HEK293 (cell line): ENCODE results near the gene PGC.
"Not testable (repeated sequence)": the region's sequence is repeated elsewhere in the genome, so short reads cannot be mapped to it uniquely, and the experiment has no call there.

Source experiments
- CTCF ChIA-PET: fragments of 350-600 bp; formaldehyde crosslinking; extraction: SDS; loops from one replicate; lab custom pipeline; 2021; ENCODE audit warnings: antibody characterized with exemption; lab: Yijun Ruan, JAX
- POLR2A ChIA-PET: fragments of 300-600 bp; formaldehyde crosslinking; extraction: SDS; loops from one replicate; lab custom pipeline; 2020; ENCODE audit warnings: antibody characterized with exemption, inconsistent platforms; lab: Yijun Ruan, JAX
- H3K27ac ChIP-seq: fragments of 200-500 bp; sonication (Bioruptor generic); 2 replicates; pipeline ENCODE4 v1.5.1; 2014; ENCODE audit warnings: low read depth, low read length, control low read depth, inconsistent platforms; ENCODE audit errors: extremely low read depth
- H3K36me3 ChIP-seq, 2 experiments: fragments of 200-500 bp in 1 of 2; sonication (Bioruptor generic) in 1 of 2; 1 replicate in 1 of 2; 2 replicates in 1 of 2; pipeline ENCODE4 v1.5.1; 2014 to 2017; ENCODE audit warnings: inconsistent platforms in 2 of 2, low read length in 2 of 2; ENCODE audit not compliant: control insufficient read depth in 2 of 2, insufficient read depth in 1 of 2
- H3K4me1 ChIP-seq: fragments of 200-500 bp; sonication (Bioruptor generic); 2 replicates; pipeline ENCODE4 v1.5.1; 2014; ENCODE audit warnings: mild to moderate bottlenecking, low read length, inconsistent platforms; ENCODE audit not compliant: control insufficient read depth, insufficient read depth
- H3K4me3 ChIP-seq: 2 replicates; pipeline ENCODE4 v1.5.1; 2011; ENCODE audit warnings: low read depth, mild to moderate bottlenecking, control low read depth, low read length, moderate library complexity
- H3K9me3 ChIP-seq: fragments of 200-500 bp; sonication (Bioruptor generic); 2 replicates; pipeline ENCODE4 v1.5.1; 2014; ENCODE audit warnings: low read depth, low read length, inconsistent platforms; ENCODE audit not compliant: control insufficient read depth, insufficient read depth
- CTCF ChIP-seq: fragments of 450-650 bp; formaldehyde crosslinking; IDR thresholded peaks from 2 replicates; pipeline ENCODE4 v1.5.1; 2016; ENCODE audit warnings: missing biosample characterization, missing genetic modification characterization
- GLI2 ChIP-seq: fragments of 450-650 bp; formaldehyde crosslinking; IDR thresholded peaks from 2 replicates; pipeline ENCODE4; 2017; ENCODE audit warnings: missing biosample characterization, missing genetic modification characterization, low read depth, borderline replicate concordance
- INSM2 ChIP-seq: fragments of 450-650 bp; formaldehyde crosslinking; IDR thresholded peaks from 2 replicates; pipeline ENCODE4 v1.5.1; 2016; ENCODE audit warnings: missing biosample characterization, missing genetic modification characterization
- KLF16 ChIP-seq: fragments of 450-650 bp; formaldehyde crosslinking; IDR thresholded peaks from 2 replicates; pipeline ENCODE4 v1.5.1; 2017; ENCODE audit warnings: missing biosample characterization, missing genetic modification characterization
- SP2 ChIP-seq: fragments of 450-650 bp; formaldehyde crosslinking; IDR thresholded peaks from 2 replicates; pipeline ENCODE4 v1.5.1; 2016; ENCODE audit warnings: missing biosample characterization, missing genetic modification characterization
- TRIM28 ChIP-seq: IDR thresholded peaks from 2 replicates; pipeline ENCODE4 v1.6.1; 2011; ENCODE audit warnings: low read length, control low read depth, borderline replicate concordance
- WT1 ChIP-seq: fragments of 450-650 bp; formaldehyde crosslinking; IDR thresholded peaks from 2 replicates; pipeline ENCODE4 v1.5.1; 2016; ENCODE audit warnings: missing biosample characterization, missing genetic modification characterization
- ZBTB6 ChIP-seq: fragments of 450-650 bp; formaldehyde crosslinking; IDR thresholded peaks from 2 replicates; pipeline ENCODE4 v1.5.1; 2017; ENCODE audit warnings: missing biosample characterization, missing genetic modification characterization
- ZBTB7A ChIP-seq: fragments of 450-650 bp; formaldehyde crosslinking; IDR thresholded peaks from 2 replicates; pipeline ENCODE4 v1.5.1; 2016; ENCODE audit warnings: low read depth, missing biosample characterization, missing genetic modification characterization
- ZBTB8A ChIP-seq: fragments of 450-650 bp; formaldehyde crosslinking; IDR thresholded peaks from 2 replicates; pipeline ENCODE4 v1.5.1; 2016; ENCODE audit warnings: missing biosample characterization, missing genetic modification characterization
- ZFHX2 ChIP-seq: fragments of 450-650 bp; formaldehyde crosslinking; conservative IDR thresholded peaks from 2 replicates; pipeline ENCODE4 v1.5.1; 2016; ENCODE audit warnings: missing biosample characterization, missing genetic modification characterization
- ZFP69B ChIP-seq: fragments of 450-650 bp; formaldehyde crosslinking; IDR thresholded peaks from 2 replicates; pipeline ENCODE4 v1.5.1; 2016; ENCODE audit warnings: missing biosample characterization, missing genetic modification characterization
- ZNF18 ChIP-seq: fragments of 450-650 bp; formaldehyde crosslinking; IDR thresholded peaks from 2 replicates; pipeline ENCODE4 v1.5.1; 2016; ENCODE audit warnings: missing biosample characterization, missing genetic modification characterization
- ZNF248 ChIP-seq: fragments of 450-650 bp; formaldehyde crosslinking; IDR thresholded peaks from 2 replicates; pipeline ENCODE4 v1.5.1; 2017; ENCODE audit warnings: missing biosample characterization, missing genetic modification characterization
- ZNF302 ChIP-seq: fragments of 450-650 bp; formaldehyde crosslinking; IDR thresholded peaks from 2 replicates; pipeline ENCODE4 v1.5.1; 2016; ENCODE audit warnings: missing biosample characterization, missing genetic modification characterization, low read depth
- ZNF366 ChIP-seq: fragments of 450-650 bp; formaldehyde crosslinking; conservative IDR thresholded peaks from 2 replicates; pipeline ENCODE4 v1.5.1; 2016; ENCODE audit warnings: missing biosample characterization, missing genetic modification characterization
- ZNF488 ChIP-seq: fragments of 450-650 bp; formaldehyde crosslinking; IDR thresholded peaks from 2 replicates; pipeline ENCODE4 v1.5.1; 2016; ENCODE audit warnings: missing biosample characterization, missing genetic modification characterization
- ZNF626 ChIP-seq: fragments of 450-650 bp; sonication (Bioruptor Pico); formaldehyde crosslinking; IDR thresholded peaks from 2 replicates; pipeline ENCODE4 v1.5.1; 2018; ENCODE audit warnings: missing biosample characterization, missing genetic modification characterization, inconsistent platforms
- ZNF654 ChIP-seq: fragments of 450-650 bp; formaldehyde crosslinking; IDR thresholded peaks from 2 replicates; pipeline ENCODE4 v1.5.1; 2016; ENCODE audit warnings: low read depth, missing biosample characterization, missing genetic modification characterization
- ZNF658 ChIP-seq: fragments of 450-650 bp; formaldehyde crosslinking; IDR thresholded peaks from 2 replicates; pipeline ENCODE4; 2016; ENCODE audit warnings: missing biosample characterization, missing genetic modification characterization
- ZNF664 ChIP-seq: fragments of 450-650 bp; formaldehyde crosslinking; IDR thresholded peaks from 2 replicates; pipeline ENCODE4 v1.5.1; 2016; ENCODE audit warnings: missing biosample characterization, missing genetic modification characterization
- ZNF704 ChIP-seq: fragments of 450-650 bp; formaldehyde crosslinking; IDR thresholded peaks from 2 replicates; pipeline ENCODE4 v1.5.1; 2016; ENCODE audit warnings: missing biosample characterization, missing genetic modification characterization
- ZNF776 ChIP-seq: fragments of 450-650 bp; formaldehyde crosslinking; IDR thresholded peaks from 2 replicates; pipeline ENCODE4 v1.5.0; 2017; ENCODE audit warnings: missing biosample characterization, missing genetic modification characterization, borderline replicate concordance

Gene PGC

GRCh38 chr6:41767112-41767833 is 20.1 kb upstream of the PGC start (continued):
- TF ChIP-seq SP2 (peak; percentile 28; the same call in 1 of the 2 replicates), ZBTB8A (tag by site-specific recombination) (peak; percentile 74), GLI2 (no peak; the same call in 1 of the 2 replicates), CTCF (tag by site-specific recombination) (no peak), ZNF488 (tag by site-specific recombination) (peak; percentile 85; the same call in 1 of the 2 replicates), ZNF248 (no peak), ZBTB6 (tag by site-specific recombination) (no peak)
- TF ChIP-seq, all 188 proteins: peak for 76

- not testable (repeated sequence) for H3K36me3 ChIP-seq, H3K4me1 ChIP-seq, H3K27ac ChIP-seq, H3K4me3 ChIP-seq, H3K9me3 ChIP-seq
- POLR2A ChIA-PET, result interaction anchor here (2.5 kb wide), 1 partner anchor 32 kb away, joined by 11 read pairs; no protein-coding TSS in a partner anchor
- TF ChIP-seq ZNF366 (peak; percentile 97), ZNF664 (tag by site-specific recombination) (peak; percentile 98)
- CTCF ChIA-PET, result interaction anchor here (0.7 to 5.2 kb wide), 8 partner anchors 10 to 284 kb away, joined by 3 to 31 read pairs (median 6); partner anchors contain the start of genes BYSL, MED20, TAF8 and TOMM6
Observed at GRCh38 chr6:41766043-41766664, 19.0 kb upstream of the PGC start.

- POLR2A ChIA-PET, result interaction anchor here (0.9 kb wide), 1 partner anchor 24 kb away, joined by 3 read pairs; the partner anchor contains the start of gene TOMM6
- TF ChIP-seq INSM2 (tag by site-specific recombination) (no peak), ZNF626 (tag by site-specific recombination) (no peak), ZBTB7A (no peak), ZNF658 (tag by site-specific recombination) (no peak), ZNF654 (tag by site-specific recombination) (no peak), ZFHX2 (peak; percentile 87), TRIM28 (no peak), WT1 (tag by site-specific recombination) (peak; percentile 72), ZNF776 (tag by site-specific recombination) (no peak), ZNF302 (tag by site-specific recombination) (no peak), ZFP69B (no peak), ZNF18 (tag by site-specific recombination) (no peak), ZNF704 (no peak), KLF16 (tag by site-specific recombination) (no peak)
Observed at GRCh38 chr6:41763470-41763869, 16.3 kb upstream of the PGC start.

More at GRCh38 chr6:41763470-41763869, 16.3 kb upstream of the PGC start:
- no peaks in the 10 kb centered on the region for H3K9me3 ChIP-seq
- no peak overlapping the region for H3K27ac ChIP-seq
- CTCF ChIA-PET, result interaction anchor here (0.7 to 5.2 kb wide), 4 partner anchors 12 to 164 kb away, joined by 3 to 31 read pairs (median 5); partner anchors contain the start of genes BYSL and MED20
- H3K4me3 ChIP-seq, result no peak overlapping the region
- H3K4me1 ChIP-seq, result peaks cover 4% of the 10 kb centered on the region; the same call in 1 of the 2 replicates
- H3K36me3 ChIP-seq, result no peaks in the 10 kb centered on the region
